Uterus (tissue), 2 donors: ENCODE measurements around the gene CDH13.

ENCODE experiments used
- CTCF ChIP-seq, 4 experiments: fragments of 200-600 bp in 2 of 4; fragments of 450-650 bp in 2 of 4; sonication (generic) in 2 of 4; IDR thresholded peaks; one replicate each; pipeline ENCODE4 v1.5.1; 2016 to 2019; ENCODE audit warnings: antibody characterized with exemption in 4 of 4, mild to moderate bottlenecking in 2 of 4, moderate library complexity in 1 of 4
- POLR2A ChIP-seq, 2 donors: fragments of 450-650 bp; IDR thresholded peaks; one replicate each; pipeline ENCODE4 v1.6.1; 2016; ENCODE audit warnings: antibody characterized with exemption in 2 of 2, mild to moderate bottlenecking in 1 of 2, moderate library complexity in 1 of 2

GRCh38 chr16:83539736-83540490 lies 913.1 kb downstream of the CDH13 start:
- TF ChIP-seq CTCF (IDR thresholded peaks at IDR 0.05): no peak
- TF ChIP-seq POLR2A (IDR thresholded peaks at IDR 0.05): no peak
